ENCODE results near the gene HOXD11.

Gene HOXD11

GRCh38 chr2:176151442-176152287 lies 44.6 kb downstream of the HOXD11 start, which contains the start of gene HOXD4:
Gene HOXD4 (plus strand): TSS chr2:176151550. CDS start chr2:176151634, 84 bp downstream.
- in situ Hi-C loops (cut with HindIII; ENCODE audit: low pct_unique_long_range_greater_than_20kb, low sequenced_read_pairs): no loop called here
- DNase-seq (ENCODE audit: low read depth in 1 of 2, low spot score in 1 of 2): no peak

GRCh38 chr2:176152350-176153181 lies 45.5 kb downstream of the HOXD11 start:
- in situ Hi-C loops (cut with HindIII; ENCODE audit: low pct_unique_long_range_greater_than_20kb, low sequenced_read_pairs): no loop called here
- DNase-seq (ENCODE audit: low read depth in 1 of 2, low spot score in 1 of 2): no peak
- TF ChIP-seq JUND (IDR thresholded peaks at IDR 0.05; ENCODE audit: low read depth): no peak

More at GRCh38 chr2:176151442-176152287, 44.6 kb downstream of the HOXD11 start, which contains the start of gene HOXD4:
- TF ChIP-seq JUND (IDR thresholded peaks at IDR 0.05; ENCODE audit: low read depth): no peak

DNA sequence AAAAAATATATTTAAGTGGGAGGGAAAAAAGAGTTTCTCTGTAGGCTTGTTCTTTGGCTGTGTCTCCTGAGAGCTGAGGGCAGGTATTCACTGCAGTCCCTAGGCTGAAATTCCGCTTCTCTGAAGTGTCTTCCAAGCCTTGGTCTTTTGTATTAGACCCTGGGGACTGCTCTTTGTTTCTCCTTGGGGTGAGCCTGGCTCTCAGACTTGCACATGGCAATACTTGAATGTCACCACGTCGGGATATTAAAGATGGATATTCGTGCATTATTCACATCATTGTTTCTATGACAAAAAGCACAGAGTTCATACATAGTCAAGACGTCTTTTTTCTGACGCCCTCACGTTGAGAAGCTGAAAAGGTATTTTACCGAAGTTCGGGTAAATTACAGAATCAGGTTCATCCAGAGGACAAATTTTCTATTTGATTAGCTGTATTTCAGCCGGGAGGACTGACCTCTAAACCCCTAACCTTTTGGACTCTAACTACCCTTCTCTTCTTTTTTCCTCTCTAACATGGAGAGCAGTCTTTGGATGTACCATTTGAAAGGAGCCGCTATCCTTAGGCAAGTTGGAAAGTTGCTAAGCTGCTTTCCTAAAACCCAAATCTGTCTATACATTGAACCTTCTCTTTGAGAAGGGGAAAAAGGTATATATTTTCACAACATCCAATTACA lies 47.6 kb downstream of the HOXD11 start:
- in situ Hi-C loops (cut with HindIII; ENCODE audit: low pct_unique_long_range_greater_than_20kb, low sequenced_read_pairs): no loop called here
- DNase-seq (ENCODE audit: low read depth in 1 of 2, low spot score in 1 of 2): no peak
- no peak for TF ChIP-seq JUND (IDR thresholded peaks at IDR 0.05; ENCODE audit: low read depth)

DNA sequence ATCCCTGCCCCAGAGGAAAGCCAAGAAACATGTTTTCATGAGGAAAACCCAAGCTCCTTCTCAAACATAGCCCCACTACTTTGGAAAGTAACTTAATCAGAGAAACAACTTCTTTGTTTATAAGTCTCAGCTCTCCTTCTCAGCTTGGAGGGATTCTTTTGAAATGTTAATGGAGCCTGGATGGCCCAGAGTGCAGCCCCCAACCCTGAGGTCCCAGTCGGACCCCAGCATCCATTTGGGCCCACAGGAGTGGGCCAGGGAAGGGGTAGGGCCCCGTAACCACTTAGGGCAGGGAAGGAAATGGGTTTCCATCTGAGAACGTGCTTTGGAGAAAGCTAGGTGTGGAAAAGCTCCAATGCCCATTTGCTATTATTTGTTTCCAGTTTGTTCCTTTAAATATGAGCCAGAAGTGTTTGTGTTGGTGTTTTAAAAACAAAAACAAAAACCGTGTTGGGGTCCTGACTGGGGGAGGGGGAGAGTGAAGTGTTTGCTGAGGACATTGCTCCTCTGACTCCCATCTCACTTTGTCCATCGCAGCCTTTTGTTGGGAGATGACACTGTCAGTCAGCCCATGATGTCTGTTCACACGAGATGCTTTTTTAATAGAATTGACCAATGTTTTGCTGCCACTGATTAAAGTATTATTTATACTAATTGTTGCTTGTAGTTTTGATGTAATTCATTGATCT lies 48.4 kb downstream of the HOXD11 start:
- TF ChIP-seq JUND (IDR thresholded peaks at IDR 0.05; ENCODE audit: low read depth): no peak
- no peak for DNase-seq (ENCODE audit: low read depth in 1 of 2, low spot score in 1 of 2)
- in situ Hi-C loops (cut with HindIII; ENCODE audit: low pct_unique_long_range_greater_than_20kb, low sequenced_read_pairs): no loop called here

GRCh38 chr2:176156301-176156806 lies 49.3 kb downstream of the HOXD11 start:
- no peak for DNase-seq (ENCODE audit: low read depth in 1 of 2, low spot score in 1 of 2)
- in situ Hi-C loops (cut with HindIII; ENCODE audit: low pct_unique_long_range_greater_than_20kb, low sequenced_read_pairs): no loop called here
- TF ChIP-seq JUND (IDR thresholded peaks at IDR 0.05; ENCODE audit: low read depth): no peak

DNA sequence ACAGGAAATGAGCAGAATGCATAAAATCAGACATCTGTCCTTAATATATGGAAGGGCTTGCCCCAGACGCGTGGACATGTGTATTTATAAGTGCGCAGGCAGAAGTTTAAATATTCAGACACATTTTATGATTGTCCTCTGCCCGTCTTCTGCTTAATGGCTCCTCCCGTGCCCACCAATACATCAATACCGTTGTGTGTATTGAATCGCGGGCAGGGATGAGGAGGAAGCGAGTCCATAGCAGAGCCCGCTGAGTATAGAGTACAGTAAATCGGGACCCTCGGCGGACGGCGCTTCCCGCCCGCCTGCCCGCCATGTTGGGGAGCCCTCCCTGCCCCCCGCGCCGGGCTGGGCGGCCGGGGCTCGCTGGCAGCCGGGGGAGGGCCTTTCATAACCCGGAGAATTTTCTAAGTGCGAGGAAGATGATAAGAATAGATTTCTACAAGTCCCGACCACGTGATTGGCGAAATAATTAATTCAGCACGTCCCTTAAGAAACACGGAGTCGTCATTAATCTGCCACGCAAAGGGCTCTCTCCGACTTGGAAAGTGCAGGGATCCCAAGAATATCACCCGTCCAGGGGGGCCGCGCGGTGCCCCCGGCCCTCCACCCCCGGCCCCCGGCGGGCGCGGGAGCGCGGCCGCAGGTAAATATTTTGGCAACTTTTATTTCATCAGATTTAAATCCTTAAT lies 49.9 kb downstream of the HOXD11 start, which contains the start of gene HOXD3:
HOXD3 (plus strand) TSS at position 501 of the 692 bp plus-strand sequence. CDS start 11,808 bp downstream, outside the sequence.
- TF ChIP-seq JUND (IDR thresholded peaks at IDR 0.05; ENCODE audit: low read depth): no peak
- in situ Hi-C loops (cut with HindIII; ENCODE audit: low pct_unique_long_range_greater_than_20kb, low sequenced_read_pairs): no loop called here
- DNase-seq (ENCODE audit: low read depth in 1 of 2, low spot score in 1 of 2): no peak

DNA sequence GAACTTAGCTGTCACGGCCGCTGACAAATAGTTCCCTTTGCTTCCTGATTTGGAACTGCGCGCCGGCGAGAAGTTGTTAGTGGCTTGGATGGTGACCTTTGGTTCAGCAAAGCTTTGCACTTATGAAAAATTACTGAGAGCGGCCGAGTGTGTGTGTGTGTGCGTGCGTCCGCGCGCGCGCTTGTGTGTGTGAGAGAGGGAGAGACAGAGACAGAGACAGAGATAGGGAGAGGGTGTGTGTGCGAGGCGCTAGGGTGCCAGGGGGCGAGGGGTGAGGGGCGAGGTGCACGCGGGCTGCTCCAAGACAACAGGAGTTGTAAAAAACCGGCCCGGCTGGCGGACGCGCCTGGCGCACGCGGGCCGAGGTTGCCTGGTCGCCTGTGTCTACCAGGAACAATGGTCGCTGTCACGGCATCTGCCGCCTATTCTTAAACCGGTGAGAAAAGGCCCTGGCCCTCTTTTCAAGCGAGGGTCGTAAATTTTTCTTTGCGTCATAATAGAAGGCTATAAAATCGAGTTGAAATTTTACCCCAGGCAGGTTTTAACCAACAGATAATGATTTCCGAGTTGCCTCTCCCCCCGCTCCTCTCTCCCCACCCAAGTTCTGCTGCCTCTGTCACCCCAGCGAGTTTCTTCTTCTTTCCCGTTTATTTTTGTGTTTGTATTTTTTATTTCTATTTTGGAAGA lies 50.6 kb downstream of the HOXD11 start:
- in situ Hi-C loops (cut with HindIII; ENCODE audit: low pct_unique_long_range_greater_than_20kb, low sequenced_read_pairs): no loop called here

DNA sequence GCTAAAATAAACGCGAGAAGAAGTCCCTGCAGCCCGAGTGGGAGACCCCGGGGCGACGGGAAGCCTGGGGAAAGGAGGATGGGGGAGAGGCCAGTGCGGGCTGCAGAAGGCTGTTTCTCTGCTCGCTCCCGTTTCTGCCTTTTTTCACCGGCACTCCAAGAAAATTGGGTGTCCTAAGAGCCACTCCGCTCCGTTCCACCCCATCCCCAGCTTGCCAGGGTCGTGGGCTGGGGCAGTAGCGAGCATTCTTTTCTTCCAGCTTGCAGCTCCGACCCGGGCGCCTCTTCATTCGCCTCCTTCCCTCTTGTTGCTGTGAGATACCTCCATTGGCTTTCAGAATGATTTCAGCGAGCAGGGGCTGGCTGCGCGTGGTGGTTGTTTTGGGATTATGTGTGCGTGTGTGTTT lies 51.1 kb downstream of the HOXD11 start:
- in situ Hi-C loops (cut with HindIII; ENCODE audit: low pct_unique_long_range_greater_than_20kb, low sequenced_read_pairs): no loop called here
- no peak for DNase-seq (ENCODE audit: low read depth in 1 of 2, low spot score in 1 of 2)
- no peak for TF ChIP-seq JUND (IDR thresholded peaks at IDR 0.05; ENCODE audit: low read depth)

More for the DNA sequence above, 50.6 kb downstream of the HOXD11 start:
- no peak for DNase-seq (ENCODE audit: low read depth in 1 of 2, low spot score in 1 of 2)
- TF ChIP-seq JUND (IDR thresholded peaks at IDR 0.05; ENCODE audit: low read depth): no peak

DNA sequence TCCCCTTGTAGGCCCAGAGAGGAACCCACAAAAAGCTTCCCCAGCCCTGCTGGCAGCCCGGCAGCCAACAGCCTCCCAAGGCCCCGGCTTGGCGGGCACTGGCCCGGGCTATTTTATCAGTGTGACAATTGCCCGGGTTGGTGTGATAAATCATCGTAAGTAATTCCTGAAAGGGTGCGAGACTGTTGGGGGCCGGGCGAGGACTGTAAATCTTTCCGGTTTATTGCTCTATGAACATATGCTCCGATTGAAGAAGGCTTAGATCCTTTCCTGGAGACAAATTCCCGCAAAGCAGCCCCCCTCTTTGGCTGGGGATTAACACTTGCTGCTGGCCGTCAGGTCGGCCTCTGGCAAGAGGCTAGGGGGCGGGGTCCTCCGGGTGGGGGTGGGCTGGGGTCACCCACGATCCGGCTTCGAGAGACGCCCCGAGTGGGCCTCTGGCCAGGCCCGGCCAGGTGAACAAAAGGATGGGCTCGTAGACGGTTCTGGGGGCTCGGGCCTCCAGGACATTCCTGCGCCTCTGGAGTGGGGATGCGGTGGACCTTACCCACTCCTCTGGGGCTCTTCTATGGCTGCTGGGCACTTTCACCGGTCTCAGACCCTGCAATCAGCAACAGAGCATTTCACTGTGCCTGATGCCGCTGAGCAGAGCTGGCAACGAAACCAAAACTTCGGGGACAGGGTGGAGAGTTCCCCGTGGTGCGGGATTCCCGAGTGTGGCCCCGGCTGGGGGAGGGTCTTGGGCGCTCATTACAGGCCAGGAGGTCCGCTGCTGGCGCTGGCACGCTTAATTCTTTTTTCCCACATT lies 52.0 kb downstream of the HOXD11 start:
- TF ChIP-seq JUND (IDR thresholded peaks at IDR 0.05; ENCODE audit: low read depth): no peak
- in situ Hi-C loops (cut with HindIII; ENCODE audit: low pct_unique_long_range_greater_than_20kb, low sequenced_read_pairs): no loop called here
- no peak for DNase-seq (ENCODE audit: low read depth in 1 of 2, low spot score in 1 of 2)
